Embryonic facial prominence (tissue), 1 donor: ENCODE data around the gene MBD3L4.
"Not testable (repeated sequence)": the region's sequence is repeated elsewhere in the genome, so short reads cannot be mapped to it uniquely, and the experiment has no call there.

Experiments
- DNase-seq: peaks from one replicate; pipeline ENCODE4 v3.0.0-alpha.2; 2016; ENCODE audit errors: extremely low spot score

MBD3L4 gene

GRCh38 chr19:7040079-7040478 lies at the start of gene MBD3L4:
Gene MBD3L4, minus strand, starts transcription at chr19:7040179. Its CDS starts 35 bp downstream, at chr19:7040144.
- not testable (repeated sequence) for DNase-seq

- no peak for DNase-seq
Observed at GRCh38 chr19:7088999-7089398, 49.0 kb upstream of the MBD3L4 start.

- DNase-seq, result no peak
Observed at GRCh38 chr19:7083076-7083956, 43.3 kb upstream of the MBD3L4 start.

- no peak for DNase-seq
Observed at GRCh38 chr19:7078008-7078407, 38.0 kb upstream of the MBD3L4 start.

GRCh38 chr19:7076151-7076550 lies 36.2 kb upstream of the MBD3L4 start:
- no peak for DNase-seq

GRCh38 chr19:7074705-7075282 lies 34.8 kb upstream of the MBD3L4 start:
- DNase-seq, result no peak

- DNase-seq, result no peak
Observed at GRCh38 chr19:7072541-7072940, 32.6 kb upstream of the MBD3L4 start.

GRCh38 chr19:7069904-7070226 lies 29.9 kb upstream of the MBD3L4 start:
- DNase-seq, result no peak

- peak; percentile 93 for DNase-seq
Observed at GRCh38 chr19:7069042-7069903, 29.3 kb upstream of the MBD3L4 start, which contains the start of gene ZNF557. Gene ZNF557, plus strand, starts transcription at chr19:7069703. Its CDS starts 5,372 bp downstream, at chr19:7075075.

GRCh38 chr19:7068599-7068998 lies 28.6 kb upstream of the MBD3L4 start:
- DNase-seq, result no peak

- no peak for DNase-seq
Observed at GRCh38 chr19:7067716-7068115, 27.7 kb upstream of the MBD3L4 start.

- DNase-seq, result not testable (repeated sequence)
Observed at GRCh38 chr19:7067122-7067521, 27.1 kb upstream of the MBD3L4 start.

GRCh38 chr19:7063764-7064418 lies 23.9 kb upstream of the MBD3L4 start:
- no peak for DNase-seq

GRCh38 chr19:7063339-7063738 lies 23.4 kb upstream of the MBD3L4 start:
- DNase-seq, result no peak

- not testable (repeated sequence) for DNase-seq
Observed at GRCh38 chr19:7059977-7060376, 20.0 kb upstream of the MBD3L4 start.

- DNase-seq, result not testable (repeated sequence)
Observed at GRCh38 chr19:7058576-7058975, 18.6 kb upstream of the MBD3L4 start, which contains the start of gene MBD3L3. Gene MBD3L3, minus strand, starts transcription at chr19:7058676. Its CDS starts 71 bp downstream, at chr19:7058605.

GRCh38 chr19:7056371-7056770 lies 16.4 kb upstream of the MBD3L4 start:
- not testable (repeated sequence) for DNase-seq

GRCh38 chr19:7055679-7056078 lies 15.7 kb upstream of the MBD3L4 start:
- not testable (repeated sequence) for DNase-seq

- DNase-seq, result not testable (repeated sequence)
Observed at GRCh38 chr19:7054635-7055368, 14.8 kb upstream of the MBD3L4 start.

GRCh38 chr19:7052896-7053295 lies 12.9 kb upstream of the MBD3L4 start:
- not testable (repeated sequence) for DNase-seq

GRCh38 chr19:7051421-7051820 lies 11.4 kb upstream of the MBD3L4 start:
- DNase-seq, result not testable (repeated sequence)
